Measurements from ENCODE around the gene MC2R. TPM values are rescaled to one million over a fixed set of nuclear protein-coding genes. Genes with fewer than 3 reads are reported as not detected.

Gene MC2R
- total and polyA plus RNA-seq, 2 of the 8 experiments (the other 6 are each of a cell fraction or from before 2014, with no cell fraction given) = not detected

DNA sequence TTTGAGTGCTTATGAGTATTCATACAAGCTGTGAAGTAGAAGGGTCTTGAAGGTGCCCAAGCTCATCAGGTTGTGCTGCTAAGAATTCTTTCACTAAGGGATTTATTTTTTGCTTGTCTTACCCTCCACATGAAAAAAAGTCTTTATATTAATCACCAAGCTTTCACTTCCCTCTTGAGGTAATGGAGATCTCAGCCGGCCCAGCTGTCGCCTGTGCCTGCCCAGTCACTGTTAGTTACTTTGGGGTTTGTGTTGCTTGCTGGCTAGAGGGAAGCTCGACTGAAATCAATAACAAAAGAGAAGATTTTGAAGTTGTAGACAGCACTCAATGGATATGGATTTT, 21.9 kb downstream of the MC2R start:
- H3K9me3 ChIP-seq (ENCODE audit: insufficient read depth in 2 of 2, low read depth in 1 of 2, low read length in 1 of 2) = no peaks in the 10 kb centered on the region
- no peak for FAIRE-seq
- no peak overlapping the region for H3K4me3 ChIP-seq (ENCODE audit: extremely low read depth in 1 of 4, insufficient read depth in 2 of 4, low read depth in 3 of 4, low read length in 4 of 4)
- ChIA-PET POLR2A (ENCODE audit: partially characterized antibody) (interaction anchor here (0.6 kb wide), 1 partner anchor 14 kb away, joined by 3 read pairs; no protein-coding TSS in a partner anchor), CTCF (ENCODE audit: partially characterized antibody) (interaction anchor here (1.2 to 2.4 kb wide), 6 partner anchors 13 to 194 kb away, joined by 3 to 7 read pairs (median 6); no protein-coding TSS in a partner anchor)
- H3K14ac ChIP-seq (ENCODE audit: insufficient read length) = no peak overlapping the region
- H3K4me2 ChIP-seq (ENCODE audit: insufficient read depth in 1 of 2, low read depth in 2 of 2, low read length in 2 of 2) = no peak overlapping the region
- no peaks in the 10 kb centered on the region for H4K20me1 ChIP-seq (replicated peaks in 1 of 2; ENCODE audit: control insufficient read depth in 1 of 2, insufficient read depth in 2 of 2, low read length in 2 of 2)
- H2BK5ac ChIP-seq (ENCODE audit: low read depth, low read length) = no peak overlapping the region
- H3K9ac ChIP-seq (replicated peaks in 1 of 4; ENCODE audit: extremely low read depth in 1 of 4, low read depth in 3 of 4, low read length in 3 of 4) = no peak overlapping the region
- H3K79me2 ChIP-seq (ENCODE audit: control insufficient read depth in 1 of 2, insufficient read depth in 2 of 2, low read length in 2 of 2) = no peaks in the 10 kb centered on the region
- no peak overlapping the region for H4K8ac ChIP-seq (ENCODE audit: extremely low read depth, insufficient read depth, low read length)
- no peak for TF ChIP-seq PHF8 (conservative IDR thresholded peaks at IDR 0.05; ENCODE audit: low read depth, low read length)
- no peak for TF ChIP-seq TBP (IDR thresholded peaks at IDR 0.05; ENCODE audit: low read depth, low read length)
- TF ChIP-seq EZH2 (IDR thresholded peaks at IDR 0.05; ENCODE audit: low read depth, low read length, severe bottlenecking) = no peak
- no peak for TF ChIP-seq RBBP5 (IDR thresholded peaks at IDR 0.05; ENCODE audit: borderline replicate concordance, low read depth, low read length)
- TF ChIP-seq YY1 (IDR thresholded peaks at IDR 0.05; ENCODE audit: low read depth, low read length) = no peak
- TF ChIP-seq TEAD4 (IDR thresholded peaks at IDR 0.05; ENCODE audit: low read depth, low read length) = no peak
- H3K27ac ChIP-seq (ENCODE audit: low read depth, low read length) = no peak overlapping the region
- H3K36me3 ChIP-seq (ENCODE audit: control insufficient read depth in 2 of 4, insufficient read depth in 4 of 4, low read length in 3 of 4) = no peaks in the 10 kb centered on the region
- H2BK12ac ChIP-seq (ENCODE audit: low read depth, low read length) = no peak overlapping the region
- H3K56ac ChIP-seq (replicated peaks; ENCODE audit: insufficient read length, low read depth, low read length) = no peak overlapping the region
- no peak overlapping the region for H2AK5ac ChIP-seq (ENCODE audit: low read depth, low read length)
- H3K18ac ChIP-seq (ENCODE audit: extremely low read depth, low read length) = no peak overlapping the region
- no peak overlapping the region for H3K23ac ChIP-seq (ENCODE audit: insufficient read length)
- no peak overlapping the region for H2BK20ac ChIP-seq (ENCODE audit: low read length)
- H2BK15ac ChIP-seq (ENCODE audit: low read length) = no peak overlapping the region
- no peaks in the 10 kb centered on the region; the same call in 1 of the 2 replicates for H3K23me2 ChIP-seq (ENCODE audit: low read depth, low read length)
- no peak for DNase-seq (ENCODE audit: low read depth in 1 of 2, low spot score in 2 of 2)
- no peak overlapping the region for H2BK120ac ChIP-seq (replicated peaks; ENCODE audit: low read depth, low read length)
- 82% methylated on average over 3 of the region's 3 CpGs; no CpG with 5 or more reads in 1 of the 2 experiments for WGBS, 2 experiments (ENCODE audit: extremely low coverage in 1 of 2, insufficient coverage in 1 of 2, insufficient read length in 1 of 2, insufficient replicate concordance in 2 of 2, low coverage in 1 of 2, low lambda C conversion rate in 2 of 2, missing lambda C conversion rate in 1 of 2)
- no peak overlapping the region for H2AFZ ChIP-seq (ENCODE audit: low read length)
- no peak overlapping the region for H4K5ac ChIP-seq (ENCODE audit: insufficient read length, low read depth, low read length)
- no peak overlapping the region for H4K91ac ChIP-seq (replicated peaks; ENCODE audit: insufficient read length, low read length)
- H3K4me1 ChIP-seq (replicated peaks in 1 of 4; ENCODE audit: control insufficient read depth in 3 of 4, insufficient read depth in 4 of 4, low read length in 3 of 4) = no peaks in the 10 kb centered on the region
- H3K4ac ChIP-seq (replicated peaks; ENCODE audit: insufficient read length, low read depth, low read length) = no peak overlapping the region
- H3K79me1 ChIP-seq (ENCODE audit: low read depth, low read length) = no peaks in the 10 kb centered on the region
- H3K27me3 ChIP-seq (replicated peaks in 1 of 4; ENCODE audit: control insufficient read depth in 3 of 4, extremely low read depth in 1 of 4, insufficient read depth in 3 of 4, low read length in 3 of 4) = no peaks in the 10 kb centered on the region
